NCI-H345 (cell line): ENCODE results near the gene RPUSD1.
A peak's percentile ranks its signal among the peaks of the same experiment; 100 is the strongest.

ENCODE experiments used
- DNase-seq: peaks from one replicate; lab custom pipeline; 2025; lab: John Stamatoyannopoulos, UW

RPUSD1 gene

DNA sequence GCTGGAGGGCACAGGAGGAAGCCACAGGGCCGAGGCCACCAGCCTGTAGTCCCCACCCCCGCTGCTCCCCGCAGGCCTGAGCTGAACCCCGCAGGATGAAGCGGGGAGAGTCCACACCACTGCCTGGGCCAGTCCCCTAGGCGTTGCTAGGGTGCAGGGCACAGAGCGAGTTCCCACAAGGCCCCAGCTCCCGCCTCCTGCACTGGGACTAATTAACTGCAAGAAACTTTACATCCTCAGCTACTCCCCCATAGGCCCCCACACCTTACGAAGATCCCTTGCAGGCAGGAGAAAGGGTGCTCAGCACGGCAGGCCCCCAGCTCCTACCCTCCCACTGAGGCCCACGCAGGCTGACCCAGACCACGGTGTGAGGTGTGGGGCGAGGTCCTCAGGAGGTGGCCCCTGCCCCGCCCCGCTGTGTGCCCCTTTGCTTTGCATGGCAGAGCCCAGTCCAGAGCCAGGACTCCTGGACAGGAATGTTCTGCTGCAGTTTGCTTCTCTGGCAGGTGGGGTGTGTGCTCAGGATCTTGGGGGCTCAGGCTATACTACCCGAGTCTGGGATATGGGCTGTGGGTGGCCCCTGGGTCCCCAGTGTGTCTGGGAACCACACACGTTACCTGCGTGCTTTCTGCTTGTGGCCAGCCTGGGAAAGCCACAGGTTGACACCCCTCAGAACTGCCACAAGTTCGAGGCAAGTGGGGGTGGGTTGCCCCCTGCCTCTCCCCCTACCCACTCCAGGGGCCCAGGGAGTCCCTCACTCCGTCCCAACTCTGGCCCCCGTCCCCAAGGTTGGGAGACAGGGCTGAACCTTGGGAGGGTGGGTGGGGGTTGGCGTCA lies 11.1 kb upstream of the RPUSD1 start:
- no peak for DNase-seq

- no peak for DNase-seq
Observed at GRCh38 chr16:798666-799065, 10.5 kb upstream of the RPUSD1 start.

DNA sequence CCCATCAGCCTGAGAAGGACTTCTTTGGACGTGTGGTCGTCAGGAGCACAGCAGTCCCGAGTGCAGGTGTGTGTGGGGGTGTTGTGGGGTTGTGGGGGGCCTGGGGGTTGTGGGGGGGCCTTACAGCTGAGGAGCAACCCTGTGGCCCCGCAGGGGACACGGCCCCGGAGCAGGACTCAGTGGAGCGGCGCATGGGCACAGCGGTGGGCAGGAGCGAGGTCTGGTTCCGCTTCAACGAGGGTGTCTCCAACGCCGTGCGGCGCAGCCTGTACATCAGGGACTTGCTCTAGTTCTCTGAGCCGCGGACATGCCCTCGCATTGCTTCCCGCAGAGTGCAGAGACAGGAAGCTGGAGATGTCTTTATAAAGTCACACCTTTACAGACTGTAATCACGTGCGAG lies 9.5 kb upstream of the RPUSD1 start:
- DNase-seq = no peak

- DNase-seq = no peak
Observed at GRCh38 chr16:797120-797420, 8.9 kb upstream of the RPUSD1 start.

GRCh38 chr16:796296-797119 lies 8.3 kb upstream of the RPUSD1 start:
- no peak for DNase-seq

DNA sequence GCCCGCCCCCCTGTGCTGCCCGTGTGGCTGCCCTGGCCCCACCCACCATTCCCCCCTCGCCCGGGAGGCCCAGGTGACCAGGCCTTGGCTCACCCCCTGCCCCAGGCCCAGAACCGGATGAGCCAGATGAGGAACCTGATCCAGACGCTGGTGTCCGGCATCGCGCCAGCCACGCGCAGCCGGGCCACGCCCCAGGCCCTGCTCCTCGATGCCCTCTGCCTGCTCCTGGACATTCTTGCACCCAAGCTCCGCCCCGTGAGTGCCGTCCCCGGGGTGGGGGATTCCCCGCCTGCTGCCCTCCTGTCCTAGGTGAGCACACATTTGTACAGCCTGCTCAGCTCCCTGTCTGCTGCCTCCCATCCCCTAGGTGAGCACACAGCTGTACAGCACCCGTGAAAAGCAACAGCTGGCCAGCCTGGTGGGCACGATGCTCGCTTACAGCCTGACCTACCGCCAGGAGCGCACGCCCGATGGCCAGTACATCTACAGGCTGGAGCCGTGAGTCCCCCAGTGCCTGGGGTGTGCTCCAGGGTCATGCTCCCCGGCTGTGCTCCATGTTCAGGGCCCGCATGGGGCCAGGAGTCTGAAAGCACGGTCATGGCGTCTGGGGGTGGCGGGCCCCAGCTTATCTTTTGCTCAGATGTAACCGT lies 7.5 kb upstream of the RPUSD1 start:
- DNase-seq = no peak

- no peak for DNase-seq
Observed at GRCh38 chr16:794853-795466, 6.8 kb upstream of the RPUSD1 start.

- no peak for DNase-seq
Observed at GRCh38 chr16:794091-794822, 6.1 kb upstream of the RPUSD1 start.

GRCh38 chr16:793414-793813 lies 5.2 kb upstream of the RPUSD1 start:
- no peak for DNase-seq

DNA sequence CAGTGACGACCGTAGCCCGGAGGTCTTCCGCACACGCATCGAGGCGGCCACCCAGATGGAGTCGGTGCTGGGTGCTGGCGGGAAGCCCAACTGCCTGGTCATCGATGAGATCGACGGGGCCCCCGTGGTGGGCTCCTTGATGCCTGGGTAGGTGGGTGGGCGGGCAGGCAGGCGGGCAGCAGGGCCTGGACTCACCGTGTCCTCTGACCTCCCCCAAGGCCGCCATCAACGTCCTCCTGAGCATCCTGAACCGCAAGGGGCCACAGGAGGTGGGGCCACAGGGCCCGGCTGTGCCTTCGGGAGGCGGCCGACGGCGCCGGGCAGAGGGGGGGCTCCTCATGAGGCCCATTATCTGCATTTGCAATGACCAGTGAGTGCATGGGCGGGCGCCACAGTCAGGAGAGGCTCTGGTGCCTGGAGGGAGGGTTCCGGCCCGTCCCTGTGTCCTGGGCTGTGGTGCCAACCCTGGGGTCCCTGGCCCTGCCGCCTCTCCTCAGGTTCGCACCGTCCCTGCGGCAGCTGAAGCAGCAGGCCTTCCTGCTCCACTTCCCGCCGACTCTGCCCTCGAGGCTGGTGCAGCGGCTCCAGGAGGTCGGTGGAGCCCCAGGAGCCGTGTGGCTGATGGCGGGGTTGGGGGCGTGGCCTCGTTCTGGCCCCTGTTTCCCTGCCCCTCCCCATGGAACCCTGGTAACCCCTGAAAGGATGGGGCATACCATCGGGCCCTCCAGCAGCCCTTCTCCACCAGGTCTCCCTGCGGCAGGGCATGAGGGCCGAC lies 4.2 kb upstream of the RPUSD1 start:
- no peak for DNase-seq

- no peak for DNase-seq
Observed at GRCh38 chr16:791131-791530, 3.0 kb upstream of the RPUSD1 start.

DNA sequence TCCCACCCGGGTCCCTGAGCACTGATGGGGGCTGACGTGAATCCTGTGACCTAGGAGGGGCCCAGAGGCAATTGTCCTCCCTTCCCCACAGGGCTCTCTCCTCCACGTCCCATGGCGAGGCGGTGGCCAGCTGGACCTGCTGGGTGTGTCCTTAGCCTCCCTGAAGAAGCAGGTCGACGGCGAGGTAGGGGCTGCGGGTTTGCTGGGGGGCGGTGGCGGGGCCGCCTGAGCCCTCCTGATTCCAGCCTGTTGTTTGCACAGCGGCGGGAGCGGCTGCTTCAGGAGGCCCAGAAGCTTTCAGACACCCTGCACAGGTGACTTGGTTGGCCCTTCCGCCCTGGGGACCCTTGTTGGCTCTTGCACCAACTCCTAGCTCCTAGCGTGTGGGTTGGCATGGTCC lies 1.9 kb upstream of the RPUSD1 start:
- DNase-seq = no peak

DNA sequence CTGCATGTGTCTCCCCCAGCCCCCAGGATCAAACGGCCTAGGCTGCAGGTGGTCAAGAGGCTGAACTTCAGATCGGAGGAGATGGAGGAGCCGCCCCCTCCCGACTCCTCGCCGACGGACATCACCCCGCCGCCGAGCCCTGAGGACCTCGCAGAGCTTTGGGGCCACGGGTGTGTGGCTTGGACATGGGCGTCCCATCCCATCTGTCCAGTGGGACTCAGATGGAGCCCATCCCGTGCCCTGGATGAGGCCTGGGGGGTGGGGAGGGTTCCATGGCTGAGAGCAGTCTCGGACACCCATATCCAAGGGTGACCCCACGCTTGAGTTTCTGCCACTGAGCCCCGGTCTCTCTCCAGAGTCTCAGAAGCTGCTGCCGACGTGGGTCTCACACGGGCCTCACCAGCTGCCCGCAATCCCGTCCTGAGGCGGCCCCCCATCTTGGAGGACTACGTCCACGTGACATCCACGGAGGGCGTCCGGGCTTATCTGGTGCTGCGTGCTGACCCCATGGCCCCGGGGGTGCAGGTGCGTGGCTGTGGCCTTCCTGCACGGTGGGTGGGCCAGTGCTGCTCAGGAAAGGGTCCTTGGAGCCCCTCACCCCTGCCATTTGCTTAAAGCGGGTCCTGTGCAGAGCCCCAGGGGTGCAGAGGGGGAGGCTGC lies 1.1 kb upstream of the RPUSD1 start:
- DNase-seq = no peak

DNA sequence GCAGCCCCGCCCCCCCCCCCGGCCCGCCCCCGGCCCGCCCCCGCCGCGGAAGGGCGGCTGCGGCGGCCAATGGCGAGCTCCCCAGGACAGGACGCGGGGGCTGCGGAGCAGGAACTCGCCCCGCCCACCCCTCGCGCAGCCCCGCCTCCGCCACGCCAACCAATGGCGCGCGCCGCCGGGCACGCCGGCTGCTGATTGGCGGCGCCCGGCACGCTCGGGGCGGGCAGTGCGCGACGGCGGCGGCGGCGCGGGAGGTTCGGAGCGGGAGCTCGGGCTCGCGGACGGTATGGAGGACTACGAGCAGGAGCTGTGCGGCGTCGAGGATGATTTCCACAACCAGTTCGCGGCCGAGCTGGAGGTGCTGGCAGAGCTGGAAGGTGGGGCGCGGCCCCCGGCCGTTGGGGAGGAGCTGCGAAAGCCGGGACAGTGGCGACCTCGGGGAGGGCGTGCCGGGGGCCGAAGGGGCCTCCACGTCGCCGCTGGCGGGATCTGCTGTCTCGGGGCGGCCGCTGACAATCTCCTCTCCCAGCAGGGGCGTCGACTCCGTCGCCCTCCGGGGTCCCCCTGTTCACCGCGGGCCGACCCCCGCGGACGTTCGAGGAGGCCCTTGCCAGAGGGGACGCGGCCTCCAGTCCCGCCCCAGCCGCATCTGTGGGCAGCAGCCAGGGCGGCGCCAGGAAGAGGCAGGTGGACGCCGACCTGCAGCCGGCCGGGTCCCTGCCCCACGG lies 382 bp upstream of the RPUSD1 start, which contains the start of gene CHTF18:
Gene CHTF18, plus strand, starts transcription at position 222 of the 728 bp plus-strand sequence. Its CDS starts 65 bp downstream, at position 287.
- DNase-seq = peak; percentile 92

- no peak for DNase-seq
Observed at GRCh38 chr16:787321-787966, 737 bp downstream of the RPUSD1 start.

GRCh38 chr16:785563-786535 lies 2.3 kb downstream of the RPUSD1 start:
- DNase-seq = peak; percentile 56

DNA sequence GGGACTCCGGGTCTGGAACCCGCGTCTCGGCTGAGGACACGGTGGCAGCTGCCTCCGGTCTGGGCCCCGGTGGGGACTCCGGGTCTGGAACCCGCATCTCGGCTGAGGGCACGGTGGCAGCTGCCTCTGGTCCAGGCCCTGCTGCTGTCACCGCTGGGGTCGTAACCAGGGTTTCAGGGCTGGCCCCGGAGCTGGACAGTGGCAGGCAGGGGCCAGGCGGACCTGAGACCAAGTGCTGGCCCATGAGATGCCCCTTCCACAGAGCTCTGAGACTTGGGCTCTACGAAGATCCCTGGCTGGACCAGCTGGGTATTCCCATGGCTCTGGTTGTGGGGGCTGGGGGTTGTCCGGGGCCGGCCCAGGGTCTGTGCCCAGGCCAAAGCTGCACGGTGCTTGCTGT lies 3.8 kb downstream of the RPUSD1 start:
- no peak for DNase-seq
